GM12878 (cell line): Measurements from ENCODE around the gene BBS12. TPM values are rescaled to one million over a fixed set of nuclear protein-coding genes. Genes with fewer than 3 reads are reported as not detected.

Experiments used
- ATAC-seq: fragments of 200-7000 bp; cut with Tn5 transposase; 3 replicates; pipeline ENCODE4 v1.9.1; 2020; ENCODE audit warnings: mild to moderate bottlenecking, moderate library complexity
- BruUV-seq: library from RNA; stranded (reverse); fragments of 400-500 nt; replicated peaks from 2 replicates; lab custom pipeline; 2021; lab: Mats Ljungman, UMichigan
- CTCF ChIA-PET: fragments of 300-600 bp; sonication (Branson Sonifier 250); formaldehyde crosslinking; extraction: SDS; loops from one replicate; lab custom pipeline; 2021; ENCODE audit warnings: inconsistent platforms; lab: Yijun Ruan, JAX
- POLR2A ChIA-PET: fragments of 350-600 bp; formaldehyde crosslinking; extraction: SDS; loops from one replicate; lab custom pipeline; 2021; ENCODE audit warnings: inconsistent platforms; lab: Charles Lee
- RAD21 ChIA-PET: fragments of 300-600 bp; sonication (Branson Sonifier 250); formaldehyde crosslinking; loops from one replicate; lab custom pipeline; 2023; ENCODE audit warnings: antibody characterized with exemption; ENCODE audit not compliant: unreplicated experiment; lab: Charles Lee
- SMC1A ChIA-PET: fragments of 300-600 bp; sonication (Branson Sonifier 250); formaldehyde crosslinking; loops from one replicate; lab custom pipeline; 2023; ENCODE audit not compliant: unreplicated experiment, uncharacterized antibody; lab: Charles Lee
- DNase-seq: peaks from one replicate; pipeline ENCODE4 v3.0.0-alpha.2; 2011; ENCODE audit warnings: low read depth, low spot score
- FAIRE-seq: peaks from 3 replicates; lab custom pipeline; 2011; peaks lifted over from hg19 to GRCh38; lab: Jason Lieb, UNC
- H2AFZ ChIP-seq: 2 replicates; pipeline ENCODE4 v1.6.0; 2011; ENCODE audit warnings: low read depth, low read length, control low read depth; ENCODE audit not compliant: control insufficient read depth
- H3K27ac ChIP-seq: 2 replicates; pipeline ENCODE4 v1.5.1; 2011; ENCODE audit warnings: control low read depth; ENCODE audit not compliant: control insufficient read depth, insufficient read depth
- H3K27me3 ChIP-seq, 2 experiments: replicated peaks in 1 of 2; 2 replicates each; pipeline versions ENCODE4 v1.6.0 to v1.6.1; 2011; ENCODE audit warnings: low read length in 1 of 2; ENCODE audit not compliant: control insufficient read depth in 2 of 2, insufficient read depth in 2 of 2
- H3K36me3 ChIP-seq, 2 experiments: 2 replicates each; pipeline ENCODE4 v1.5.1; 2011; ENCODE audit warnings: low read length in 1 of 2; ENCODE audit not compliant: control insufficient read depth in 2 of 2, insufficient read depth in 2 of 2
- H3K4me1 ChIP-seq: 2 replicates; pipeline ENCODE4 v1.6.1; 2011; ENCODE audit warnings: mild to moderate bottlenecking, low read length, moderate library complexity, mixed read lengths; ENCODE audit not compliant: control insufficient read depth, insufficient read depth
- H3K4me2 ChIP-seq: 2 replicates; pipeline ENCODE4 v1.6.0; 2011; ENCODE audit warnings: control low read depth; ENCODE audit not compliant: control insufficient read depth, insufficient read depth
- H3K4me3 ChIP-seq: fragments of 200-600 bp; sonication (generic); 2 replicates; pipeline ENCODE4 v1.5.1; 2016
- H3K79me2 ChIP-seq: 2 replicates; pipeline ENCODE4 v1.6.0; 2011; ENCODE audit warnings: low read length; ENCODE audit not compliant: control insufficient read depth, insufficient read depth
- H3K9ac ChIP-seq: 2 replicates; pipeline ENCODE4 v1.8.0; 2011; ENCODE audit warnings: low read length, control low read depth, mixed read lengths; ENCODE audit not compliant: control insufficient read depth, insufficient read depth
- H3K9me3 ChIP-seq: replicated peaks from 3 replicates; pipeline ENCODE4 v1.5.1; 2011; ENCODE audit warnings: mild to moderate bottlenecking, low read length; ENCODE audit not compliant: control insufficient read depth, insufficient read depth
- H4K20me1 ChIP-seq: 2 replicates; pipeline ENCODE4 v1.6.0; 2011; ENCODE audit not compliant: control insufficient read depth, insufficient read depth
- BHLHE40 ChIP-seq, 2 experiments: fragments of 450-650 bp in 1 of 2; IDR thresholded peaks; 2 replicates each; pipeline ENCODE4 v1.6.1; 2011 to 2017; ENCODE audit warnings: low read depth in 2 of 2, borderline replicate concordance in 1 of 2, improper control_type of control experiment in 1 of 2, low read length in 1 of 2, mild to moderate bottlenecking in 1 of 2
- BRCA1 ChIP-seq: IDR thresholded peaks from 2 replicates; pipeline ENCODE4 v1.6.1; 2011; ENCODE audit warnings: low read depth, low read length, improper control_type of control experiment
- CBX3 ChIP-seq: fragments of 200-600 bp; sonication (generic); IDR thresholded peaks from 2 replicates; pipeline ENCODE4 v1.6.1; 2016; ENCODE audit warnings: low read depth, borderline replicate concordance
- CHD2 ChIP-seq: IDR thresholded peaks from 2 replicates; pipeline ENCODE4 v1.6.1; 2011; ENCODE audit warnings: low read depth, low read length, improper control_type of control experiment, borderline replicate concordance
- CHD4 ChIP-seq: fragments of 200-600 bp; sonication (generic); IDR thresholded peaks from 2 replicates; pipeline ENCODE4 v1.6.1; 2016; ENCODE audit warnings: mild to moderate bottlenecking
- GABPA ChIP-seq: IDR thresholded peaks from 2 replicates; pipeline ENCODE4 v1.6.1; 2014; ENCODE audit warnings: antibody characterized with exemption, low read depth, mild to moderate bottlenecking, inconsistent platforms
- HDGF ChIP-seq: fragments of 450-650 bp; IDR thresholded peaks from 2 replicates; pipeline ENCODE4 v1.6.1; 2016; ENCODE audit warnings: antibody characterized with exemption
- JUND ChIP-seq: IDR thresholded peaks from 2 replicates; pipeline ENCODE4 v1.6.1; 2012; ENCODE audit warnings: low read depth, mild to moderate bottlenecking, low read length, improper control_type of control experiment, moderate library complexity
- MYC ChIP-seq: IDR thresholded peaks from 2 replicates; pipeline ENCODE4 v1.6.1; 2011; ENCODE audit warnings: mild to moderate bottlenecking, low read length, moderate library complexity, inconsistent platforms; ENCODE audit not compliant: insufficient read depth, insufficient replicate concordance, insufficient read length, severe bottlenecking
- PAX5 ChIP-seq: IDR thresholded peaks from 2 replicates; pipeline ENCODE4 v1.6.1; 2011; ENCODE audit warnings: low read depth, low read length, borderline replicate concordance
- POLR2AphosphoS2 ChIP-seq: IDR thresholded peaks from 2 replicates; pipeline ENCODE4 v1.6.1; 2011; ENCODE audit warnings: low read depth, mild to moderate bottlenecking, low read length, improper control_type of control experiment, moderate library complexity
- STAT1 ChIP-seq: fragments of 450-650 bp; conservative IDR thresholded peaks from 2 replicates; pipeline ENCODE4 v1.6.1; 2014; ENCODE audit warnings: antibody characterized with exemption, mild to moderate bottlenecking
- ZNF24 ChIP-seq: fragments of 450-650 bp; IDR thresholded peaks from 2 replicates; pipeline ENCODE4 v1.6.1; 2017; ENCODE audit warnings: antibody characterized with exemption, mild to moderate bottlenecking
- WGBS: methylation state at CpG from one replicate; pipeline ENCODE4 v1.1.6; 2016; ENCODE audit warnings: low lambda C conversion rate; ENCODE audit not compliant: insufficient replicate concordance, insufficient coverage; ENCODE audit errors: missing lambda C conversion rate; 5-methylcytosine and 5-hydroxymethylcytosine counted together
- in situ Hi-C: fragments of 300-500 bp; cut with MboI; formaldehyde crosslinking; loops from 9 replicates; pipeline ENCODE4 v1.14.3; 2018; ENCODE audit warnings: mixed read lengths
- intact Hi-C: fragments of 100-400 bp; cut with micrococcal nuclease; formaldehyde crosslinking; loops from one replicate; pipeline ENCODE4 v1.14.2; 2022; ENCODE audit not compliant: unreplicated experiment
- polyA plus RNA-seq, 11 experiments: library from polyadenylated mRNA; depleted of rRNA in 4 of 11; unstranded in 6 of 11; stranded (reverse) in 5 of 11; fragments of >200 nt; fragmentation: Nextera tagmentation in 4 of 11; fragmentation: Illumina TruSeq in 1 of 11; extraction: Ambion mirVana in 4 of 11; extraction: Trizol in 1 of 11; gene quantifications; 1 replicate in 1 of 11; 2 replicates in 10 of 11; pipeline versions ENCODE4 v1.2.1 to v1.2.3, GENCODE V29; 2011 to 2016; ENCODE audit warnings: inconsistent platforms in 2 of 11, missing spikeins in 2 of 11, low read depth in 1 of 11
- total RNA-seq, 4 experiments: library from RNA; depleted of rRNA in 3 of 4; stranded (reverse); fragments of >200 nt in 3 of 4; fragmentation: Illumina TruSeq in 1 of 4; extraction: Trizol in 1 of 4; gene quantifications; 2 replicates each; pipeline versions ENCODE4 v1.2.1 to v1.2.3, GENCODE V29; 2013 to 2021
- TF ChIP-seq, protein P1 (sequence below): fragments of 450-650 bp; IDR thresholded peaks from 2 replicates; pipeline ENCODE4 v1.6.1; 2017; ENCODE audit warnings: mild to moderate bottlenecking, moderate library complexity

BBS12 gene
- total and polyA plus RNA-seq, 10 of the 15 experiments (the other 5 are each of a cell fraction or from before 2014, with no cell fraction given) = 0.15 to 0.63 (median 0.42) TPM

DNA sequence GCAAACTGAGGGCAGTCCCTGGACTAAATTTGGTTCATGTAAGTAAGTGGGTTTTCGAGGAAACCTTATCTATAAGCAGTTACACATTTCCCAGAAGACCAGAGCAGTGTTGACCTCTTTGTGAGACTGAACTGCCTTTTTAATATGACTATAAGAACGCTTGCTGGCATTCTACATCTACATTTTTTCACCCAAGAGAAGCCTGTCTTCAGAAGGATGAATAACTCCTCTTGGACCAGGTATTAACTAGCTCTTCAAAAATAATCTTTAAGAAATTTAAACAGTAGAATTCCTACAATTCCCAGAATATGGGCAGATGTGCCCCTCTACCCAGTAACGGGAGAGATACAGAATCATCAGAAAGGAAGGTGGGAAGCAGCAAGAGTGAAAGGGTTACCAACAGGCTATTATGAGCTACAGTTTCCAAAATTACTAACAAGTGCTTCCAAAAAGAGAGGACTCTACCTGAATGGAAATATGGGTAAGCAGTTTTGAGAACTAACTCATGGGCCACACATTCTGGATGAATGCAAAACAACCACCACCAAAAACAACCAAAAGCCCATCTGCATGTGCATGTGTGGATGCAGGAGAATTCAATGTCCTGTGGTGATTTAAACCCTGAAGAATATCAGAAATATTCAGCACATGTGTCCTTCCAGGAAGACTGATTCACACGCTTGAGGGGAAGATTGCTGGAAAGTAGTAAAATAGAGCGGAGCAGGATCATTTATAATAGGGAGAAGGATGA is 17.4 kb downstream of the BBS12 start:
- no peak for DNase-seq

More for the DNA sequence above, 17.4 kb downstream of the BBS12 start:
- Histone ChIP-seq H4K20me1 (no peaks in the 10 kb centered on the region), H3K9me3 (no peaks in the 10 kb centered on the region), H2AFZ (no peak overlapping the region), H3K27me3 (no peaks in the 10 kb centered on the region), H3K9ac (no peak overlapping the region), H3K79me2 (no peaks in the 10 kb centered on the region), H3K36me3 (no peaks in the 10 kb centered on the region), H3K4me1 (no peaks in the 10 kb centered on the region), H3K27ac (no peak overlapping the region), H3K4me2 (no peak overlapping the region), H3K4me3 (no peak overlapping the region)
- 53% methylated on average over 5 of the region's 5 CpGs for WGBS
- ATAC-seq = no peak
- intact Hi-C loops = no loop called here
- SMC1A ChIA-PET = no interaction called here
- CTCF ChIA-PET = interaction anchor here (1.0 to 1.2 kb wide), 2 partner anchors 8 to 164 kb away, joined by 3 read pairs; no protein-coding TSS in a partner anchor
- FAIRE-seq = no peak
- POLR2A ChIA-PET = no interaction called here
- RAD21 ChIA-PET = no interaction called here
- no peak for TF ChIP-seq PAX5
- TF ChIP-seq MYC = no peak
- TF ChIP-seq STAT1 = no peak
- no peak for TF ChIP-seq CHD4
- no peak for TF ChIP-seq GABPA
- TF ChIP-seq ZNF24 = no peak
- TF ChIP-seq BHLHE40 (IDR thresholded peaks at IDR 0.05; ENCODE audit: borderline replicate concordance in 1 of 2, low read depth in 2 of 2, low read length in 1 of 2) = no peak
- no peak for TF ChIP-seq BRCA1
- no peak for TF ChIP-seq CHD2
- TF ChIP-seq, protein P1, sequence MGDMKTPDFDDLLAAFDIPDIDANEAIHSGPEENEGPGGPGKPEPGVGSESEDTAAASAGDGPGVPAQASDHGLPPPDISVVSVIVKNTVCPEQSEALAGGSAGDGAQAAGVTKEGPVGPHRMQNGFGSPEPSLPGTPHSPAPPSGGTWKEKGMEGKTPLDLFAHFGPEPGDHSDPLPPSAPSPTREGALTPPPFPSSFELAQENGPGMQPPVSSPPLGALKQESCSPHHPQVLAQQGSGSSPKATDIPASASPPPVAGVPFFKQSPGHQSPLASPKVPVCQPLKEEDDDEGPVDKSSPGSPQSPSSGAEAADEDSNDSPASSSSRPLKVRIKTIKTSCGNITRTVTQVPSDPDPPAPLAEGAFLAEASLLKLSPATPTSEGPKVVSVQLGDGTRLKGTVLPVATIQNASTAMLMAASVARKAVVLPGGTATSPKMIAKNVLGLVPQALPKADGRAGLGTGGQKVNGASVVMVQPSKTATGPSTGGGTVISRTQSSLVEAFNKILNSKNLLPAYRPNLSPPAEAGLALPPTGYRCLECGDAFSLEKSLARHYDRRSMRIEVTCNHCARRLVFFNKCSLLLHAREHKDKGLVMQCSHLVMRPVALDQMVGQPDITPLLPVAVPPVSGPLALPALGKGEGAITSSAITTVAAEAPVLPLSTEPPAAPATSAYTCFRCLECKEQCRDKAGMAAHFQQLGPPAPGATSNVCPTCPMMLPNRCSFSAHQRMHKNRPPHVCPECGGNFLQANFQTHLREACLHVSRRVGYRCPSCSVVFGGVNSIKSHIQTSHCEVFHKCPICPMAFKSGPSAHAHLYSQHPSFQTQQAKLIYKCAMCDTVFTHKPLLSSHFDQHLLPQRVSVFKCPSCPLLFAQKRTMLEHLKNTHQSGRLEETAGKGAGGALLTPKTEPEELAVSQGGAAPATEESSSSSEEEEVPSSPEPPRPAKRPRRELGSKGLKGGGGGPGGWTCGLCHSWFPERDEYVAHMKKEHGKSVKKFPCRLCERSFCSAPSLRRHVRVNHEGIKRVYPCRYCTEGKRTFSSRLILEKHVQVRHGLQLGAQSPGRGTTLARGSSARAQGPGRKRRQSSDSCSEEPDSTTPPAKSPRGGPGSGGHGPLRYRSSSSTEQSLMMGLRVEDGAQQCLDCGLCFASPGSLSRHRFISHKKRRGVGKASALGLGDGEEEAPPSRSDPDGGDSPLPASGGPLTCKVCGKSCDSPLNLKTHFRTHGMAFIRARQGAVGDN = no peak
- no peak for TF ChIP-seq POLR2AphosphoS2
- TF ChIP-seq CBX3 = no peak
- TF ChIP-seq JUND = no peak
- TF ChIP-seq HDGF = no peak
- in situ Hi-C loops = loop anchor here (5.0 kb wide), 1 partner anchor 172 kb away; the partner anchor contains the start of gene NUDT6
- no TSS peak for BruUV-seq
